GM12878 (cell line): ENCODE results near the gene SRRM5. TPM values are rescaled to one million over a fixed set of nuclear protein-coding genes. Genes with fewer than 3 reads are reported as not detected.

Source experiments
- ATAC-seq: fragments of 200-7000 bp; cut with Tn5 transposase; 3 replicates; pipeline ENCODE4 v1.9.1; 2020; ENCODE audit warnings: mild to moderate bottlenecking, moderate library complexity
- BruUV-seq: library from RNA; stranded (reverse); fragments of 400-500 nt; replicated peaks from 2 replicates; lab custom pipeline; 2021; lab: Mats Ljungman, UMichigan
- CTCF ChIA-PET: fragments of 300-600 bp; sonication (Branson Sonifier 250); formaldehyde crosslinking; extraction: SDS; loops from one replicate; lab custom pipeline; 2021; ENCODE audit warnings: inconsistent platforms; lab: Yijun Ruan, JAX
- POLR2A ChIA-PET: fragments of 350-600 bp; formaldehyde crosslinking; extraction: SDS; loops from one replicate; lab custom pipeline; 2021; ENCODE audit warnings: inconsistent platforms; lab: Charles Lee
- RAD21 ChIA-PET: fragments of 300-600 bp; sonication (Branson Sonifier 250); formaldehyde crosslinking; loops from one replicate; lab custom pipeline; 2023; ENCODE audit warnings: antibody characterized with exemption; ENCODE audit not compliant: unreplicated experiment; lab: Charles Lee
- SMC1A ChIA-PET: fragments of 300-600 bp; sonication (Branson Sonifier 250); formaldehyde crosslinking; loops from one replicate; lab custom pipeline; 2023; ENCODE audit not compliant: unreplicated experiment, uncharacterized antibody; lab: Charles Lee
- DNase-seq: peaks from one replicate; pipeline ENCODE4 v3.0.0-alpha.2; 2011; ENCODE audit warnings: low read depth, low spot score
- FAIRE-seq: peaks from 3 replicates; lab custom pipeline; 2011; peaks lifted over from hg19 to GRCh38; lab: Jason Lieb, UNC
- H2AFZ ChIP-seq: 2 replicates; pipeline ENCODE4 v1.6.0; 2011; ENCODE audit warnings: low read depth, low read length, control low read depth; ENCODE audit not compliant: control insufficient read depth
- H3K27ac ChIP-seq: 2 replicates; pipeline ENCODE4 v1.5.1; 2011; ENCODE audit warnings: control low read depth; ENCODE audit not compliant: control insufficient read depth, insufficient read depth
- H3K27me3 ChIP-seq, 2 experiments: replicated peaks in 1 of 2; 2 replicates each; pipeline versions ENCODE4 v1.6.0 to v1.6.1; 2011; ENCODE audit warnings: low read length in 1 of 2; ENCODE audit not compliant: control insufficient read depth in 2 of 2, insufficient read depth in 2 of 2
- H3K36me3 ChIP-seq, 2 experiments: 2 replicates each; pipeline ENCODE4 v1.5.1; 2011; ENCODE audit warnings: low read length in 1 of 2; ENCODE audit not compliant: control insufficient read depth in 2 of 2, insufficient read depth in 2 of 2
- H3K4me1 ChIP-seq: 2 replicates; pipeline ENCODE4 v1.6.1; 2011; ENCODE audit warnings: mild to moderate bottlenecking, low read length, moderate library complexity, mixed read lengths; ENCODE audit not compliant: control insufficient read depth, insufficient read depth
- H3K4me2 ChIP-seq: 2 replicates; pipeline ENCODE4 v1.6.0; 2011; ENCODE audit warnings: control low read depth; ENCODE audit not compliant: control insufficient read depth, insufficient read depth
- H3K4me3 ChIP-seq: fragments of 200-600 bp; sonication (generic); 2 replicates; pipeline ENCODE4 v1.5.1; 2016
- H3K79me2 ChIP-seq: 2 replicates; pipeline ENCODE4 v1.6.0; 2011; ENCODE audit warnings: low read length; ENCODE audit not compliant: control insufficient read depth, insufficient read depth
- H3K9ac ChIP-seq: 2 replicates; pipeline ENCODE4 v1.8.0; 2011; ENCODE audit warnings: low read length, control low read depth, mixed read lengths; ENCODE audit not compliant: control insufficient read depth, insufficient read depth
- H3K9me3 ChIP-seq: replicated peaks from 3 replicates; pipeline ENCODE4 v1.5.1; 2011; ENCODE audit warnings: mild to moderate bottlenecking, low read length; ENCODE audit not compliant: control insufficient read depth, insufficient read depth
- H4K20me1 ChIP-seq: 2 replicates; pipeline ENCODE4 v1.6.0; 2011; ENCODE audit not compliant: control insufficient read depth, insufficient read depth
- CBX5 ChIP-seq: sonication (generic); IDR thresholded peaks from 2 replicates; pipeline ENCODE4 v1.6.1; 2016; ENCODE audit warnings: low read depth, moderate library complexity, mild to moderate bottlenecking, inconsistent platforms
- CHD2 ChIP-seq: IDR thresholded peaks from 2 replicates; pipeline ENCODE4 v1.6.1; 2011; ENCODE audit warnings: low read depth, low read length, improper control_type of control experiment, borderline replicate concordance
- SKIL ChIP-seq: fragments of 450-650 bp; IDR thresholded peaks from 2 replicates; pipeline ENCODE4 v1.6.1; 2017; ENCODE audit warnings: mild to moderate bottlenecking, low read depth, inconsistent platforms; ENCODE audit not compliant: poor library complexity, severe bottlenecking
- YY1 ChIP-seq: IDR thresholded peaks from 2 replicates; pipeline ENCODE4 v1.6.1; 2011; ENCODE audit warnings: low read depth, mild to moderate bottlenecking, low read length
- WGBS: methylation state at CpG from one replicate; pipeline ENCODE4 v1.1.6; 2016; ENCODE audit warnings: low lambda C conversion rate; ENCODE audit not compliant: insufficient replicate concordance, insufficient coverage; ENCODE audit errors: missing lambda C conversion rate; 5-methylcytosine and 5-hydroxymethylcytosine counted together
- in situ Hi-C: fragments of 300-500 bp; cut with MboI; formaldehyde crosslinking; loops from 9 replicates; pipeline ENCODE4 v1.14.3; 2018; ENCODE audit warnings: mixed read lengths
- intact Hi-C: fragments of 100-400 bp; cut with micrococcal nuclease; formaldehyde crosslinking; loops from one replicate; pipeline ENCODE4 v1.14.2; 2022; ENCODE audit not compliant: unreplicated experiment
- polyA plus RNA-seq, 11 experiments: library from polyadenylated mRNA; depleted of rRNA in 4 of 11; unstranded in 6 of 11; stranded (reverse) in 5 of 11; fragments of >200 nt; fragmentation: Nextera tagmentation in 4 of 11; fragmentation: Illumina TruSeq in 1 of 11; extraction: Ambion mirVana in 4 of 11; extraction: Trizol in 1 of 11; gene quantifications; 1 replicate in 1 of 11; 2 replicates in 10 of 11; pipeline versions ENCODE4 v1.2.1 to v1.2.3, GENCODE V29; 2011 to 2016; ENCODE audit warnings: inconsistent platforms in 2 of 11, missing spikeins in 2 of 11, low read depth in 1 of 11
- total RNA-seq, 4 experiments: library from RNA; depleted of rRNA in 3 of 4; stranded (reverse); fragments of >200 nt in 3 of 4; fragmentation: Illumina TruSeq in 1 of 4; extraction: Trizol in 1 of 4; gene quantifications; 2 replicates each; pipeline versions ENCODE4 v1.2.1 to v1.2.3, GENCODE V29; 2013 to 2021
- TF ChIP-seq, protein P1 (sequence below): fragments of 450-650 bp; IDR thresholded peaks from 2 replicates; pipeline ENCODE4 v1.6.1; 2017; ENCODE audit warnings: low read depth, mild to moderate bottlenecking, moderate library complexity

The SRRM5 gene
- total and polyA plus RNA-seq, 10 of the 15 experiments (the other 5 are each of a cell fraction or from before 2014, with no cell fraction given), result 0.06 to 0.38 (median 0.24) TPM; not detected in 2

DNA sequence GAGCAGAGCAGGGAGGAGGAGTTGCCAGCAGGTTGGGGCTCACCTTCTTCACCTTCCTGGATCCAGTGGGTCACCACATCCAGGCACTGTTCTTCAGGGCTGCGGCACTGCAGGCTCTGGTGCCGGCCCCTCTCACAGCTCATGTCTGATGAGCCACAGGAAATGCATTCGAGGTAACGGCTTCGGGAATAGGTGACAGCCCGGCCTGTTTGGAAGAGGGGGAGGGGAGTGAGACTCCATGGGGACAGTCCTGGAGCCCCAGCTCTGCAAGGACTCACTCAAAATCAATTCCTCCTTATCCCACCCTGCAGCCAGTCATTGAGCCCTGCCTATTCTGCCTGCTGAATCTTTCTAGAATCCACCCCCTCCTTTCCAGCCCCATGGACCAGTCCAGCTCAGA lies 44.5 kb downstream of the SRRM5 start (continued):
- no peak for TF ChIP-seq SKIL
- TF ChIP-seq, protein P1, sequence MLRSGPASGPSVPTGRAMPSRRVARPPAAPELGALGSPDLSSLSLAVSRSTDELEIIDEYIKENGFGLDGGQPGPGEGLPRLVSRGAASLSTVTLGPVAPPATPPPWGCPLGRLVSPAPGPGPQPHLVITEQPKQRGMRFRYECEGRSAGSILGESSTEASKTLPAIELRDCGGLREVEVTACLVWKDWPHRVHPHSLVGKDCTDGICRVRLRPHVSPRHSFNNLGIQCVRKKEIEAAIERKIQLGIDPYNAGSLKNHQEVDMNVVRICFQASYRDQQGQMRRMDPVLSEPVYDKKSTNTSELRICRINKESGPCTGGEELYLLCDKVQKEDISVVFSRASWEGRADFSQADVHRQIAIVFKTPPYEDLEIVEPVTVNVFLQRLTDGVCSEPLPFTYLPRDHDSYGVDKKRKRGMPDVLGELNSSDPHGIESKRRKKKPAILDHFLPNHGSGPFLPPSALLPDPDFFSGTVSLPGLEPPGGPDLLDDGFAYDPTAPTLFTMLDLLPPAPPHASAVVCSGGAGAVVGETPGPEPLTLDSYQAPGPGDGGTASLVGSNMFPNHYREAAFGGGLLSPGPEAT, result no peak

- CTCF ChIA-PET, result no interaction called here
These were observed 46.1 kb downstream of the SRRM5 start for GRCh38 chr19:43658001-43658400.

More at GRCh38 chr19:43658001-43658400, 46.1 kb downstream of the SRRM5 start:
- no peak overlapping the region for H2AFZ ChIP-seq
- H3K27ac ChIP-seq, result no peak overlapping the region
- no peaks in the 10 kb centered on the region for H3K27me3 ChIP-seq
- no peak for FAIRE-seq
- TF ChIP-seq CBX5 (no peak), CHD2 (no peak), YY1 (peak; percentile 70; the same call in 1 of the 2 replicates)
- H3K36me3 ChIP-seq, result no peaks in the 10 kb centered on the region
- intact Hi-C loops, result no loop called here
- H3K9ac ChIP-seq, result no peak overlapping the region
- H3K4me1 ChIP-seq, result no peaks in the 10 kb centered on the region
- H3K79me2 ChIP-seq, result no peaks in the 10 kb centered on the region
- SMC1A ChIA-PET, result interaction anchor here (1.1 kb wide), 1 partner anchor 10 kb away, joined by 4 read pairs; no protein-coding TSS in a partner anchor
- POLR2A ChIA-PET, result no interaction called here
- no peak overlapping the region for H3K4me2 ChIP-seq
- H3K4me3 ChIP-seq, result no peak overlapping the region
- 9% methylated on average over 2 of the region's 2 CpGs for WGBS
- no peak for ATAC-seq
- no peaks in the 10 kb centered on the region; the same call in 1 of the 3 replicates for H3K9me3 ChIP-seq
- BruUV-seq, result no TSS peak
- DNase-seq, result no peak
- H4K20me1 ChIP-seq, result no peaks in the 10 kb centered on the region
- in situ Hi-C loops, result no loop called here
- RAD21 ChIA-PET, result no interaction called here
